DMS 273 treated with DMSO at 0.1 percent for 48 hours (cell line): Measurements from ENCODE around the gene UNC13C.

Experiments used
- DNase-seq: peaks from one replicate; lab custom pipeline; 2025; lab: John Stamatoyannopoulos, UW

The UNC13C gene

GRCh38 chr15:54017959-54018358, 39.7 kb downstream of the UNC13C start:
- DNase-seq = no peak

GRCh38 chr15:54026258-54026657, 48.0 kb downstream of the UNC13C start:
- DNase-seq = no peak

GRCh38 chr15:54026891-54027290, 48.6 kb downstream of the UNC13C start:
- no peak for DNase-seq

- no peak for DNase-seq
Observed at GRCh38 chr15:54029081-54029480, 50.8 kb downstream of the UNC13C start.

- no peak for DNase-seq
Observed at GRCh38 chr15:54032066-54032465, 53.8 kb downstream of the UNC13C start.

- no peak for DNase-seq
Observed at GRCh38 chr15:54033356-54033860, 55.2 kb downstream of the UNC13C start.

- DNase-seq = no peak
Observed at GRCh38 chr15:54033869-54034458, 55.7 kb downstream of the UNC13C start.

GRCh38 chr15:54035616-54036015, 57.4 kb downstream of the UNC13C start:
- no peak for DNase-seq

GRCh38 chr15:54045397-54045796, 67.2 kb downstream of the UNC13C start:
- DNase-seq = no peak

GRCh38 chr15:54046093-54046492, 67.9 kb downstream of the UNC13C start:
- DNase-seq = no peak

GRCh38 chr15:54064365-54064764, 86.1 kb downstream of the UNC13C start:
- DNase-seq = no peak

- DNase-seq = no peak
Observed at GRCh38 chr15:54066403-54066802, 88.2 kb downstream of the UNC13C start.

GRCh38 chr15:54082836-54083492, 104.7 kb downstream of the UNC13C start:
- no peak for DNase-seq

GRCh38 chr15:54083501-54083900, 105.3 kb downstream of the UNC13C start:
- no peak for DNase-seq

GRCh38 chr15:54083991-54084390, 105.8 kb downstream of the UNC13C start:
- DNase-seq = no peak

GRCh38 chr15:54088837-54089236, 110.6 kb downstream of the UNC13C start:
- no peak for DNase-seq

GRCh38 chr15:54089776-54090175, 111.5 kb downstream of the UNC13C start:
- DNase-seq = no peak

- no peak for DNase-seq
Observed at GRCh38 chr15:54091651-54092050, 113.4 kb downstream of the UNC13C start.

GRCh38 chr15:54094661-54095060, 116.4 kb downstream of the UNC13C start:
- no peak for DNase-seq

GRCh38 chr15:54097019-54097418, 118.8 kb downstream of the UNC13C start:
- DNase-seq = no peak

GRCh38 chr15:54099010-54099409, 120.8 kb downstream of the UNC13C start:
- no peak for DNase-seq

- DNase-seq = no peak
Observed at GRCh38 chr15:54101664-54102270, 123.5 kb downstream of the UNC13C start.

- no peak for DNase-seq
Observed at GRCh38 chr15:54102704-54103103, 124.5 kb downstream of the UNC13C start.
